Measurements from ENCODE around the gene BOD1L1.

DNA sequence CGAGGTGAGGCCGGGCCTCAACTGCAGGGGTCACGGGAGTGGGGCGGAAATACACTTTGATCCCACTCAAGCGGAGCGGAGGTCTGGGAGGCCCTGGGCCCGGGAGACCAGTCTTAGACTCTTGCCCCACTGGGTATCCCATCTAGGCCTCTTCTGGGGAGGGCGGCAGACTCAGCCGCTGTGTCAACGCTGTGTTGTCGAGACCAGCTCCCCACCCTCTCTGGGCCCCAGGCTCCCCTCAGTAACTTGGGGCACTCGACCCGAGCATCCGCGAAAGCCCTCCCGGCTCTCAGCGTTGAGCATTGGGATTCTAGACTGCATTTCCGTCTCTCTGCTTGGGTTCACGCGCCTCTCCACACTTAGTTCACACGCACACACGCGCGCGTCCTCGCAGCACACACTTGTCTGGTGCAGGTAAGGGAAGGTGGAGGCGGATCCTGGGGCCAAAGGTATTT lies 84.9 kb downstream of the BOD1L1 start:
- TF ChIP-seq, protein P1, sequence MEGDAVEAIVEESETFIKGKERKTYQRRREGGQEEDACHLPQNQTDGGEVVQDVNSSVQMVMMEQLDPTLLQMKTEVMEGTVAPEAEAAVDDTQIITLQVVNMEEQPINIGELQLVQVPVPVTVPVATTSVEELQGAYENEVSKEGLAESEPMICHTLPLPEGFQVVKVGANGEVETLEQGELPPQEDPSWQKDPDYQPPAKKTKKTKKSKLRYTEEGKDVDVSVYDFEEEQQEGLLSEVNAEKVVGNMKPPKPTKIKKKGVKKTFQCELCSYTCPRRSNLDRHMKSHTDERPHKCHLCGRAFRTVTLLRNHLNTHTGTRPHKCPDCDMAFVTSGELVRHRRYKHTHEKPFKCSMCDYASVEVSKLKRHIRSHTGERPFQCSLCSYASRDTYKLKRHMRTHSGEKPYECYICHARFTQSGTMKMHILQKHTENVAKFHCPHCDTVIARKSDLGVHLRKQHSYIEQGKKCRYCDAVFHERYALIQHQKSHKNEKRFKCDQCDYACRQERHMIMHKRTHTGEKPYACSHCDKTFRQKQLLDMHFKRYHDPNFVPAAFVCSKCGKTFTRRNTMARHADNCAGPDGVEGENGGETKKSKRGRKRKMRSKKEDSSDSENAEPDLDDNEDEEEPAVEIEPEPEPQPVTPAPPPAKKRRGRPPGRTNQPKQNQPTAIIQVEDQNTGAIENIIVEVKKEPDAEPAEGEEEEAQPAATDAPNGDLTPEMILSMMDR (conservative IDR thresholded peaks at IDR 0.05 in 1 of 2, IDR thresholded peaks at IDR 0.05 in 1 of 2; ENCODE audit: low read depth in 1 of 2, low read length in 2 of 2), result no peak
- TF ChIP-seq EZH2 (IDR thresholded peaks at IDR 0.05; ENCODE audit: low read length, missing control alignments), result no peak
